Superior temporal gyrus (tissue), 1 donor: Measurements from ENCODE around the gene IFT20.

Experiments used
- DNase-seq: peaks from one replicate; pipeline ENCODE4 v3.0.0-alpha.2; 2016; ENCODE audit errors: extremely low spot score

The IFT20 gene

GRCh38 chr17:28335959-28336871 is 943 bp upstream of the IFT20 start:
- DNase-seq = peak; percentile 27

GRCh38 chr17:28334666-28335200 is 539 bp downstream of the IFT20 start:
- DNase-seq = no peak

GRCh38 chr17:28334171-28334570 is 1.1 kb downstream of the IFT20 start:
- no peak for DNase-seq

- no peak for DNase-seq
Observed at GRCh38 chr17:28333083-28333746, 2.1 kb downstream of the IFT20 start.

- no peak for DNase-seq
Observed at GRCh38 chr17:28331891-28332420, 3.3 kb downstream of the IFT20 start.

- no peak for DNase-seq
Observed at GRCh38 chr17:28330671-28331070, 4.6 kb downstream of the IFT20 start.

GRCh38 chr17:28328325-28328724 is 6.9 kb downstream of the IFT20 start:
- no peak for DNase-seq

- no peak for DNase-seq
Observed at GRCh38 chr17:28327709-28328108, 7.6 kb downstream of the IFT20 start.

GRCh38 chr17:28327031-28327607 is 8.2 kb downstream of the IFT20 start:
- no peak for DNase-seq

GRCh38 chr17:28326114-28326513 is 9.2 kb downstream of the IFT20 start:
- no peak for DNase-seq

- DNase-seq = no peak
Observed at GRCh38 chr17:28325211-28325610, 10.1 kb downstream of the IFT20 start.

GRCh38 chr17:28324781-28325180 is 10.5 kb downstream of the IFT20 start:
- DNase-seq = no peak

GRCh38 chr17:28324267-28324745 is 11.0 kb downstream of the IFT20 start:
- DNase-seq = no peak

GRCh38 chr17:28320215-28321061 is 14.8 kb downstream of the IFT20 start:
- DNase-seq = no peak

- no peak for DNase-seq
Observed at GRCh38 chr17:28319598-28319935, 15.7 kb downstream of the IFT20 start.

GRCh38 chr17:28318759-28319597 is 16.3 kb downstream of the IFT20 start, which contains the start of gene TMEM97:
Gene TMEM97, plus strand, starts transcription at chr17:28319200. Its CDS starts 40 bp downstream, at chr17:28319240.
- peak; percentile 99 for DNase-seq

- no peak for DNase-seq
Observed at GRCh38 chr17:28317966-28318758, 17.1 kb downstream of the IFT20 start.

GRCh38 chr17:28317099-28317965 is 17.9 kb downstream of the IFT20 start:
- no peak for DNase-seq
